Hematopoietic multipotent progenitor cell treated with erythropoietin and hydrocortisone succinate and interleukin-3 and kit ligand, for 15 days (in vitro differentiated cells): ENCODE results near the gene CCDC158.
"Not testable (repeated sequence)": the region's sequence is repeated elsewhere in the genome, so short reads cannot be mapped to it uniquely, and the experiment has no call there.

Experiments
- DNase-seq: peaks from one replicate; pipeline ENCODE4 v3.0.0-alpha.2; 2015; ENCODE audit warnings: low spot score

Gene CCDC158

DNA sequence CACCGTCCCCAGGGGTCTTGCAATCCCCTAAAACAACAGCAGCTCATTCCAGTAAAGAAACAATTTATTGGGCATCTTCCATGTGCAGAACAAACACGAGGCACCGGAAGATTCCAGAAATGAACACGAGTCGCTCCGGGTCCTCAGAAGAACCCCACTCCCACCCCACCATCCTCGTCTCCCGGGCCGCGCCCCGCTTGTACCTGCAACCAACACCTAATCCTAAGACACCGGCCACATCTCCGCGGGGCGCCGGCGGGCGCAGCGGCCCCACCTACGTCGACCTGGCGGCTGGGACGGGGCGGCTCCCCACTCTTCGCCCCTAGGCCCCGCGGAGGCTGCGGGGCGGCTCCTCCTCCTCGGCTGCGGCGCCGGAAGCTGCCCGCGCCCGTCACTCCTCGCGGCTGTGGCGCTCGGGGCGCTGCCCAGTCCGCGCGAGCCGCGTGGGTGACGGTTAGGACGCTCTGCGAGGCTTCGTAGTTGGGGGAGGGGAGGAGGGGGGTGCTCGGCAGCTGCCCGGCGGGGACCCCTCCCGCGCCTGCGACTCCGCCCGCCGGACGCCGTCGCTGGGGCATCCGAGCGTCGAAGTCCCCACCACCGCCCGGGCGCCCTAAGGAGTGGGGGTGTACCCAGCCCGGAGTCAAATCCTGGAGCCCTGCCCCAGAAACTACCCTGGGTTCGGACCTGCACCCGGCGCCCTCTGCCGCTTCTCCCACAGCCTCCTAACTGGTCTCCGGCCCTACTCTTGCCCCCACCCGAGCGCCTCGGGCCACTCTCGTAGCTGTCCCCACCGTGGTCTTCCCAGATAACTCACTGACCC is at the start of gene CCDC158:
CCDC158 (minus strand) TSS at position 380 of the 820 bp plus-strand sequence. CDS start 17,934 bp downstream, outside the sequence.
- no peak for DNase-seq

DNA sequence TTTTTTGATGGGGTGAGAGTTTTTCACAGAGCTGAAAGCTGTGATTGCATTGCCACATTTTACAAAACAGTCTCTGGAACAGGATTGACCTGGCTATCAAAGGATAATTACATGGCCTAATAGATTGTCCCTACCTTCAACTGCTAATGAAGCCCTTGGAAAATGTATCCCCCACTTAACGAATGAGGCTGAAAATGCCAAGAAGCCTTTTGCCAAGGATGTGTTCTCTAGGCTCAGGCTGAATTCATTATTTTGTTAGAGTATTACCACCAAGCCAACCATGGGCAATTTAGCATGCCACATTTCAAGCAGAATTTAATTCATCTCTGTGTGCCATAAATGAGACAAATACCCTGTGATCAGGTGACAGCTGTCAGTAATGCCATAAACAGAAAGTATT is 49.6 kb upstream of the CCDC158 start:
- DNase-seq, result no peak

DNA sequence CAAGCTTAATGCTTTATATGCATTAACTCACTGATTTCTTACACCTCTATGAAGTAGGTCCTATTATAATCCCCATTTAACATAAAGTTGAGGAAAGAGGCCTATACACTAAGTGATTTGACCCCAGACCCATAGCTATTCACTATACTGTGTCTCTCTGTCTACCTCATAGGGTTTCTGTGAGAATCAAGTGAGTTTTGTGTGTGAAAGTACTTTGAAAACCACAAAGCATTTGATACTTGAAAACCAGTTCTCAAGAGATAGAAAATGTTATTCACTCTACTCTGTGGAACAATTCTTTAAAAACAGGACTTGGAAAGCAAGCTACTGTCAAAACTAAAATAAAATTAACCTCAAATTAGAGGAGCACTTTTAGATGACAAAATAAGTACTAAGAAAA is 49.1 kb upstream of the CCDC158 start:
- DNase-seq, result no peak

DNA sequence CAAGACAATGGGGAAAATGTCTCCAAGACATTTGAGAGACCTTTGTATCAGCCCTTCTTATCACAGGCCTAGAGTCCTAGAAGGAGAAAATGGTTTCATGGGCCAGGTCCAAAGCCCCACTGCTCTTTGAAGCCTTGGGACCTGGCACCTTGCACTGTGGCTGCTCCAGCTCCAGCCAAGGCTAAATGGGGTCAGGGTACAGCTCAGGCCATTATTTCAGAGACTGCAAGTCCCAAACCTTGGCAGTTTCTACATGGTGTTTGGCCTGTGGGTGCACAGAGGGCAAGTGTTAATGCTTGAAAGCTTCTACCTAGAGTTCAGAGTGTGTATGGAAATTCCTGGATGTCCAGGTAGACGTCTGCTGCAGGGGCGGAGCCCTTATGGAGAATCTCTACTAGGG is 42.6 kb upstream of the CCDC158 start:
- DNase-seq, result no peak

DNA sequence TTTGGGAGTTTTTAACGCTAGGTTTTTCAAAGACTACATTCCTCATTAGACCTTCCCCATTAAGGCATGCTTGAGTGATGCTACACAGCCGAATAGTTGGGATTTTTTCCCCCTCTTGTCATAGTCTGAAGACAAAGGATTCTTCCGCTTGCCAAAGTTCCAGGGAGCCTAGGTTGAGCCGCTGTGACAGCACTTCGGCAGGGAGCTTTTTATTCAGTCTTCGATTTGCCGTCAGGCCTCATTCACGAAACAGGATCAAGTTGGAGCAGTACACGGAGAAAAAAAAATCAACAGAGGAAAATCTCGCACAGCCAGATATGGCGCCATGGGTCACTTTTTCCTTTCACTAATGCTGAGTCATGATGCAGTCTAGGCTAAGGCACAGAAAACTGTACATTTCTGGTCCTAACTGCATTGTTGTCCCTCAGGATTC is 38.4 kb upstream of the CCDC158 start:
- DNase-seq, result no peak

DNA sequence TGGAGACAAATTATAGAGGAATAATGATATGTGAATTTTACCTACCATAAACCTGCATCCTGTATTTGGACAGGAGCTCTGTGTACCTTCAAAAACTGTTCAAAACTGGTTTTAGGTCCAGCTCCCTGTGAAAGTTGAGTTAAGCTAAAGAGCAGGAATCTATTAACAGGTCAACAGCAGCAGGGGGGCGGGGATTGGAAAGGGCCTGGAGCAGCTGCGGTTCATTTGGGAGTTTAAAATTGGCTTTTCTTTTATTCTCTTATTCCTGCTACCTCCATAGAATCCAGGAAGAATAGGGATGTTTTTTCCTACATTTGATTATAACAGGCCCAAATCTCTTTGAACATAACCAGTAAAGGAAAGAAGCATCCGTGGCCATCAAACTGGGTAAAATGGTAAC is 37.9 kb upstream of the CCDC158 start:
- no peak for DNase-seq

DNA sequence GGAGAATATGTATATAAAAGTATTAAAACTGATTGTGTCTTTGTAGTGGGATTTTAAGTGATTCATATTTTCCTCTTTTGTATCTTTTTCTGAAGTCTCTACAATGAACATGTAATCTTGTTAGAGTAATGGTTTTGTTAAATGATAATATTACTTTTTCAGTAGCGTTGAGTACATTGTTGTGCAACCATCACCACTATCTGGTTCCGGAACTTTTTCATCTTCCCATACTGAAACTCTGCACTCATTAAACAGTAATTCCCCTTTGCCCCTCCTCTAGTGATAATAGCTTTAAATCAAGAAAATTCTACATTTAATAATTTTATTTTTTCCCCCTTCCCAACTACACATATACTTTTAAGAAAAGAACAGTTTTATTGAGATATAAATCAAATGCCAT is 37.4 kb upstream of the CCDC158 start:
- DNase-seq, result no peak

DNA sequence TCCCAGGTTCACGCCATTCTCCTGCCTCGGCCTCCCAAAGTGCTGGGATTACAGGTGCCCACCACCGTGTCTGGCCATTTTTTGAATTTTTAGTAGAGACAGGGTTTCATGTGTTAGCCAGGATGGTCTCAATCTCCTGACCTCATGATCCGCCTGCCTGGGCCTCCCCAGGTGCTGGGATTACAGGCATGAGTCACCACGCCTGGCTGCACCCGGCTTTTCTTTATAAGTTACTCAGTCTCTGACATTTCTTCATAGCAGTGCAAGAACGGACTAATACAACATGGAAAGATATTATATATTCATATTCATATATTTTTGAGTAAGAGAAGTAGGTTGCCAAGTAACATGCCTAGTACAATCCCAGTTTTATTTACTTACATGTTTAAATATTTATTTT is 36.9 kb upstream of the CCDC158 start:
- DNase-seq, result no peak

DNA sequence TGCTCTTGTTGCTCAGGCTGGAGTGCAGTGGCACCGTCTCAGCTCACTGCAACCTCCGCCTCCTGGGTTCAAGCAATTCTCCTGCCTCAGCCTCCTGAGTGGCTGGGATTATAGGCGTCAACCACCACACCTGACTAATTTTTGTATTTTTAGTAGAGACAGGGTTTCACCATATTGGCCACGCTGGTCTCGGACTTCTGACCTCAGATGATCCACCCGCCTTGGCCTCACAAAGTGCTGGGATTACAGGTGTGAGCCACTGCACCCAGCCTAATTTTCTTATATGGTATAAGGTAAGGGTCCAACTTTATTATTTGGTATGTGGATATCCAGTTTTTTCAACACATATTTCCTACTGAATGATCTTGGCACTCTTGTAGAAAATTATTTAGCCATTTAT is 33.1 kb upstream of the CCDC158 start:
- DNase-seq, result not testable (repeated sequence)

DNA sequence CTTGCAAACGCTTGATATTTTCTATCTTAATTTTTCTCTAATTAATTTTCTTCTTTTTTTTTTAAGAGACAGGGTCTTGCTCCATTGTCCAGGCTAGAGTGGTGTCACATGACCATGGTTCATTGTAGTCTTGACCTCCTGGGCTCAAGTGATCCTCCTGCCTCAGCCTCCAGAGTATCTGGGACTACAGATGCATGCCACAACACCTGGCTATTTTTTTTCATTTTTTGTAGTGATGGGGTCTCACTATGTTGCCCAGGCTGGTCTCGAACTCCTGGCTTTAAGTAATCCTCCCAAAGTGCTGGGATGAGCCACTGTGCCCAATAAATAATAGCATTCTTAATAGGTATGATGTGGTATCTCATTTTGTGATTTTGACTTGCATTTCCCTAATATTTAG is 32.3 kb upstream of the CCDC158 start:
- DNase-seq, result no peak

DNA sequence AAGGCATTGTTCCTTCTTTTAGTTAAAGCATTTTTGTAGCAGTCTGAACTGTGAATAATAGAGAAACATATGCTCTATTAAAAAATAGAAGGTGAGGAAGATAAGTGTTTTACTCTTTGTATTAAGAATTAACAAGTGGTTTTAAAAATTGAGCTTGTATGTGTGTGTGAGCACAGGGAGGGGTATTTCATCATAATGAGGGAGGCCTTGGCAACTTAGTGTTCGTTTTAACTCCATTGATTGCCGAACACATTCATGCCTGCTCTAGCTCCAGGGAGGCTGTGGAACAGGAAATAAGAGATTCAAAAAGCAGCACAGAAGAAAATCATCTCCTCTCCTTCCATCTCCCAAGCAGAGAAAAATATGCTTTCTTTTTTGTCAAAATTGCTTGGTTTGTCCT is 28.9 kb upstream of the CCDC158 start:
- no peak for DNase-seq

DNA sequence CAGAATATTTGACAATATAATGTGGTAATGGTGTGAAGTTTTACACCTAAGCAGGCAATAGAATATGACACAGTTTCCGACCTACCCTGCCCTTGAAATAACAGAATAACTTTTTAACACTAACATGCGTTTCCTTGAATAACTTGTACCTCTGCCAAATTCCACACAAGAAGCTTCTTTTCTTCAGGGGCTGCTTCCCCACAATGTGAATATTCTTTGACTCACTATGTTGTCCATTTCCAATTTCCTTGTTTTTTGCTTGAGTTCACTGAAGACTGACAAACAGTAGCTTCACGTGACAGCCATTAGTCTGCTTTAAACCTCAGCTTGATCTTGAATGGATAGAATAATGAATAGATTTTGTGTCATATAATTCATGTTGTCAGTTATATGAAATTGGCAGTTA is 28.4 kb upstream of the CCDC158 start:
- DNase-seq, result no peak

DNA sequence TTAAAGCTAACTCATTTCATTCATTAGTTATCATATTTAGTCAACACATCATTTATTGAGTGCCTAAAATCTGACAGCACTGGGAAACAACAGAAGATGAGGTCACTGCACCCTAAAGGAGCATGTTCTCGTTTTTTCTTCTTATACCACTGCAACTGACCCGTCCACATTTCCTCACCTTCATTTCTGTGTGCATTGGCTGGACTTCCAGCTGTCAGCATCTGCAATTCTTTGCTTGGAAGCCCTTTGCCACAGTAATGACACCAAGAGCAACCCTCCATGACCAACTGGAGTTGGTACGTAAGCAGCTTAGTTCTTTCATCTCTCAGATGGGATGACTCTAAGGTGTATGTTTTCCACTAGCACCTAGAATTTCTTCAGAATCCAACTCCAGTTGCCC is 27.3 kb upstream of the CCDC158 start:
- no peak for DNase-seq

DNA sequence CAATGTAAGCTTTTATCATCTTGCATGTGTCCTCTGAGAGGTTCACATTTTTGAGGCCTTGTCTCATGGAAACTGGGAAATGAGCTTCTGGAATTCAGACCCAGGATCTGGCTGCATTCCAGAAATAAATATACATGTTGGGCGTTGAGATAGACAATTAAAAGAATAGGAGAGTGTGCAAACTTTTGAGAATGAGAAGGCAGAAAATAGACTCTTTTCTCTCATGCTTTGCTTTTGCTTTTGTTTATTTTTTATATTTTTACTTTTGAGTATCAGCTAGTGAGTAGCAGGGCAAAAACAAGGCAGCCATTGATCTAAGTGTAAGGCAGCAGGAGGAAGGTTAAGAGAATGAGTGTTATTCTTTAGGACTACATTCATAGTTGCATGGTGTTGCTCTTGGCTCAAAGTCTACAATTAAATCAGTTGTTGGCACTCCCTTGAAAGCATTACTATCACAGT is 26.5 kb upstream of the CCDC158 start:
- no peak for DNase-seq

DNA sequence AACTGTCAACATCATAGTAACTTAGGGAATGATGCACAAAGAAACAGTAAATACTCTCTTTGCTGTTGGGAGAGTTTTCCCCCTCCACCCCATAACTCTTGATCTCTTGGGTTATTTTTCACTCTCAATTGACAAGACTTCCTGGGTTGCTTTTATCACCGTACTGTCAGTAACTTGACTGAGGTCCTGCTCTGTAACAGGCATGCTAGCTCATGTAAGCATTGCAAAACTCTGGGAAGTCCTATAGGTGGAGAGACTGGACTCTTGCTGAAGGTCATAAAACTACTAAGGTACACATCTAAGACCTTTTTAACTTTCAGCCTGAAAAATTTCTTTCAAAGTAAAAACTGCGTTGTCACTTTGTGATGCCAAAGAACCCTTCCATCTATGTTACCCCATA is 25.0 kb upstream of the CCDC158 start:
- no peak for DNase-seq

DNA sequence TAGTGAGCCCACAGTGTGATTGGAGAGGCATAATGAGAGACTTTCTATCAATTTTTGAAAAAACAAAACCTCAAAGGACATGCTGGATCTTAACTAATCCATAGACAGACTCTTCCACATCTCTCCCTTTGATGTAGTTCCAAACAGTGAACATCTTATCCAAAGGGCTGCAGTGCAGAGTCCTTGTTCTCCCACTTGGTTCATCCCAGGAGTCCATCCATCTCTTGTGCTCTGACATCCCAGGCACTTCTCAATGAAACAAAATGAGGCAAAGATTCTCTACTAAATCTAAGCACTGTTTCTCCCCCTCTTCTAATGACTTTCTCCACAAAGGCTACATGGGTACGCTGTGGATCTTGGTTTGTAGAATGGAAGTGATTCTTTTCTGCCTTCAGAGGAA is 22.4 kb upstream of the CCDC158 start:
- DNase-seq, result no peak

DNA sequence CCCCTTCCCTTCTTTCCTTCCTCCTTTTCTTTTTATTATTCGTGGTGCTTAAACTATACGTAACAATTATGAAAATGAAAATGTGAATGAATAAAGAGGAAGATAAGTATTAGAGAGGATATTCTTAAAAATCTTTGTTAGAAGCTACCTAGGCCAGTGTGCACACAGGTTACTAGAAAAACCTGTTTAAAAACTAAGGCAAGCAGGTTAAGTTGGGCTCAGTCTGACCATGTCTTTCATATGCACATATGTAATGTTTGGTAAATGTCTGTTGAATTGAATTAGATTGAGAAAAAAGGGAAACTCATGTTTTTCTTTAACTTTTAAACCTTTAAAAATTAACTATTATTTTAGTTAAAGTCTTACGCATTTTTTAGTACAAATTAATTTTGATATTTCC is 21.9 kb upstream of the CCDC158 start:
- no peak for DNase-seq

DNA sequence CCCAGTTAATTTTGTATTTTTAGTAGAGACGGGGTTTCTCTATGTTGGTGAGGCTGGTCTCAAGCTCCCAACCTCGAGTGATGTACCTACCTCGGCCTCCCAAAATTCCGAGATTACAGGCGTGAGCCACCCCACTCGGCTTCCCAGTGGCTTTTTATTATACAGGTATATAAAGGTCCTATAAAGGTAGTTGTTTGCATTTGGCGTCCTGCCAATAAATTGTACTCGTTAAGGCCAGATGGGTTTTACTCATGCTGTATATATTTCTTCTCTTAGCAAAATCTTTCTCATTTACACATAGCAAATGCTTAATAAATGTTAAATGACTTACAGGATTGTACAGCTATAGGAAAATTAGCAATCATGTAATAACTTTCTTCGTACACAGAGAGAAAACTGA is 20.9 kb upstream of the CCDC158 start:
- DNase-seq, result no peak

DNA sequence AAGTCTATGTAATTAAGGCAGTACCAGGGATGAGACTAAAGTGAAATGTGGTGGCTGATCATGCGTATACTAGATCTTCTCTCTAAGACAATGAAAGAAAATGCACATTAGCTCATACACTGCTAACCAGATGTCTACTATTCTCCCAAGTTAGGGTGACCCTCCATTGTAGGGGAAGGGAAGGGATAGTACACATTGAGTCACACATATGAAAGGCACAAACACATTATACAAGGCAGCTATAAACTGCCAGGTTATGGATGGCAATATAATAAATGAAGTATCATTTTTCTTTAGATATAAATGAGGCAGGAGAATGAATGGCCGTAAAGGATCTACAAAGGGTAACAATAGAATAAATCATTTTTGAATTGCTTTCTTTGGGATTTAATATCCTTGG is 18.6 kb upstream of the CCDC158 start:
- no peak for DNase-seq

DNA sequence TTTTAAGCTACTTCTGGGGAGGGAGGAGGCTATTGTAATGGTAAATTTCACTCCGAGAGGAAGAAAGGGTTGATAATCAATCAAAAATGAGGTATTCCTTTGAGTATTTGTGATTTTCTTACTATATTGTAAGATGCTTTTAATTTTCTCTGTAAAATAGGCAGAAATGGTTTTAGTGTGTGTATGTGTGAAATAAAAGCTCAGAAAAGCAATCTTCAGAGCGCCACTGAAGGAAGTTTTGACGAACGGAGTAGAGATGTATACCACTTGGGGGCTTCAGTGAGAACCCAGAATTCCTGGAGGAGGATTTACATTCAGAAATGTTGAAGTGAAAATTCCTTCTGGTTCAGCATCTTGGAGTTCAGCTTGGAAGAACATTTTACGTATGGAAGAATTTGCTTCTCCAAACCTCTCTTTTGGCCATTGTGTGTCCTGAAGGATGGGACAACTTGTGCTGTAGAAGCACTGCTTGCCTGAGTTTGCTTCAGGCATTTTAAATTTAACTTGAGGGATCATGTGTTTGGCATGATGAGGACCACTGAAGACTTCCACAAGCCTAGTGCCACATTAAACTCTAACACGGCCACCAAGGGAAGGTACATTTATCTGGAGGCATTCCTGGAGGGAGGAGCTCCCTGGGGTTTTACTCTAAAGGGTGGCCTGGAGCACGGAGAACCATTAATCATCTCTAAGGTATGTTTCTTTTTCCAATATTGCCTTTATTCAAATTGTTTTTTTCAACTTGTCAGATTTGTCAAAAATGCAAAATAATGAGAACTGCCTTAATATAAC is 14.8 kb upstream of the CCDC158 start:
- no peak for DNase-seq

DNA sequence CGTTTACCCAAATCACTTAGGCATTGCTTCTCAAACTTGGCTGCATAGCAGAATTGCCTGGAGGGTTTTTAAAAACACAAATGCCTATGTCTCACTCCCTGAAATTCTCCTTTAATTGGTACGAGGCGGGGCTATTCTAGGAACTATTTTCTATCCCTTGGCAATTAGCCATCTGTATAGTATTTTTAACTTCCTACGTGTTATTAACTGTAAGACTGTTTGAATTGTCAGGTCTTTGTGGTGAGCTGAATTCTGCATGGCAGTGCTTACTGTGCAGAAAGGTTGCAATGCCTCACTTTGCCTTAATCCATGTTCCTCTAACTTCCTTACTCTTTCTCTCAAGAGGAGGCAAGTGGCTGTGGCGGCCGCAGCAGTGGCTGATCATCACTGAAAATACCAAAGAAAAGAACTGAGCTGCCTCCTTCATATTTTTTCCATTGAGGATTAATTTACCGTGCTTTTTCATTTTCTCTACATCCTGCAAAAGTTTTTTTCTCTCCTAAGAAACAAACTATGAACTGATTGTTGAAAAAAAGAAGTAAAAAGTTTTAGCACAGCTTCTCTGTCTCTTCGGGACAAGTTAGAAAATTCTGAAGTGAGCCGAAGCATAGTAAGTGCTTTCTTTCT is 14.1 kb upstream of the CCDC158 start, which contains the start of gene SHROOM3:
SHROOM3 (plus strand) TSS at position 329 of the 627 bp plus-strand sequence. CDS start 824 bp downstream, outside the sequence.
- no peak for DNase-seq

DNA sequence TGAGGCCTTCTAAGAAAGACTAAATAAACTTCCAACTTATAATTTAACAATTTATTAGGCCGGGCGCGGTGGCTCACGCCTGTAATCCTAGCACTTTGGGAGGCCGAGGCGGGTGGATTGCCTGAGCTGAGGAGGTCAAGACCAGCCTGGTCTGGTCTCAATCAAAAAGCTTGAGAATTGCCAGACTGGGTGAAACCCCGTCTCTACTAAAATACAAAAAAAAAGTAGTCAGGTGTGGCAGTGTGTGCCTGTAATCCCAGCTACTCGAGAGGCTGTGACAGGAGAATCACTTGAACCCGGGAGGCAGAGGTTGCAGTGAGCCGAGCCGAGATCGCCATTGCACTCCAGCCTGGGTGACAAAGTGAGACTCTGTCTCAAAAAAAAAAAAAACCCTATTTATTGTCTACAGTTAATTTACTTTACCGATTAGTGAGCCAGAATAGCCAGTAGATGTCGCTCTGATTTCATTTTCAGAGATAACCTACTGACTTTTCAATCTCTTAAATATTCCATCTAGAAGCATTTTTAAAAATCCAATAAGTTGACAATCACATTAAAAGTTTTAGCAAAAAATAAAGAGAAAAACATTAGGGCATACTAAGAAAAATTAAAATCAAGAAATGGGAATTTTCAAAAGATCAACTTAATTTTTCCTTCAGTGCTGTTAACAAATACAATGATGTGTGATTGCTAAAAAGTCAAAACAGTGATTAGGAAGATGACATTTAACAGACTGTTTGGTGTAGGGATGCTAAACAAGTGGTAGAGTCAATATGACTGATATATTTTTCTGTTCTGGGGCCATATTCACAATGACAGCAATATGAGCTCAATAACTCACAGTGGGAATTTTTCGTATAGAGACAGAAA is 9.8 kb upstream of the CCDC158 start:
- no peak for DNase-seq
